Progenitor cell of endocrine pancreas (in vitro differentiated cells): ENCODE measurements around the gene BRDT. TPM values are rescaled to one million over a fixed set of nuclear protein-coding genes. Genes with fewer than 3 reads are reported as not detected.

Experiments used
- DNase-seq: peaks from one replicate; pipeline ENCODE4 v3.0.0; 2021; ENCODE audit warnings: low spot score; ENCODE audit not compliant: unreplicated experiment
- H3K27ac Mint-ChIP-seq: 2 replicates; pipeline ENCODE4 v1.8.0; 2021; ENCODE audit warnings: mild to moderate bottlenecking, moderate library complexity, mixed read lengths
- H3K27me3 Mint-ChIP-seq: 2 replicates; pipeline ENCODE4 v1.8.0; 2021; ENCODE audit warnings: mixed read lengths
- H3K36me3 Mint-ChIP-seq: 2 replicates; pipeline ENCODE4 v1.8.0; 2022; ENCODE audit warnings: mixed read lengths; ENCODE audit not compliant: insufficient read depth
- H3K4me1 Mint-ChIP-seq: 2 replicates; pipeline ENCODE4 v1.8.0; 2021; ENCODE audit warnings: low read depth, mixed read lengths
- H3K4me3 Mint-ChIP-seq: 2 replicates; pipeline ENCODE4 v1.8.0; 2021; ENCODE audit warnings: low read depth, mild to moderate bottlenecking, moderate library complexity, mixed read lengths
- H3K9me3 Mint-ChIP-seq: 2 replicates; pipeline ENCODE4 v1.8.0; 2021; ENCODE audit warnings: low read depth, mixed read lengths
- CTCF ChIP-seq: fragments of 200-600 bp; sonication (generic); IDR thresholded peaks from one replicate; pipeline ENCODE4 v1.5.0; 2021; ENCODE audit warnings: antibody characterized with exemption, mild to moderate bottlenecking; ENCODE audit not compliant: unreplicated experiment
- total RNA-seq: library from RNA; stranded (reverse); gene quantifications from 2 replicates; pipeline ENCODE4 v1.2.1, GENCODE V29; 2021

BRDT gene
- total RNA-seq, 1 donor from 2014 or later, result not detected

- TF ChIP-seq CTCF, result no peak
- Mint-ChIP-seq H3K36me3 (no peaks in the 10 kb centered on the region), H3K4me1 (peaks cover 6% of the 10 kb centered on the region), H3K4me3 (no peak overlapping the region), H3K9me3 (no peaks in the 10 kb centered on the region), H3K27ac (no peak overlapping the region), H3K27me3 (no peaks in the 10 kb centered on the region)
- DNase-seq, result no peak
These were observed 33.2 kb upstream of the BRDT start for GRCh38 chr1:91916046-91916445.

- H3K27ac Mint-ChIP-seq, result no peak overlapping the region
- no peaks in the 10 kb centered on the region for H3K9me3 Mint-ChIP-seq
- peaks cover 6% of the 10 kb centered on the region for H3K4me1 Mint-ChIP-seq
- no peaks in the 10 kb centered on the region for H3K27me3 Mint-ChIP-seq
- H3K4me3 Mint-ChIP-seq, result no peak overlapping the region
- H3K36me3 Mint-ChIP-seq, result no peaks in the 10 kb centered on the region
- no peak for TF ChIP-seq CTCF
- no peak for DNase-seq
These were observed 32.3 kb upstream of the BRDT start for GRCh38 chr1:91916811-91917460.

GRCh38 chr1:91919962-91920361 is 29.2 kb upstream of the BRDT start:
- no peak for TF ChIP-seq CTCF
- peaks cover 6% of the 10 kb centered on the region for H3K4me1 Mint-ChIP-seq
- DNase-seq, result no peak
- no peaks in the 10 kb centered on the region for H3K36me3 Mint-ChIP-seq
- no peak overlapping the region for H3K4me3 Mint-ChIP-seq
- no peaks in the 10 kb centered on the region for H3K9me3 Mint-ChIP-seq
- no peak overlapping the region for H3K27ac Mint-ChIP-seq
- H3K27me3 Mint-ChIP-seq, result no peaks in the 10 kb centered on the region

GRCh38 chr1:91924146-91924545 is 25.1 kb upstream of the BRDT start:
- no peaks in the 10 kb centered on the region for H3K9me3 Mint-ChIP-seq
- H3K27ac Mint-ChIP-seq, result no peak overlapping the region
- H3K27me3 Mint-ChIP-seq, result no peaks in the 10 kb centered on the region
- H3K4me1 Mint-ChIP-seq, result no peaks in the 10 kb centered on the region
- H3K4me3 Mint-ChIP-seq, result no peak overlapping the region
- DNase-seq, result no peak
- no peaks in the 10 kb centered on the region for H3K36me3 Mint-ChIP-seq
- no peak for TF ChIP-seq CTCF

GRCh38 chr1:91925644-91926435 is 23.4 kb upstream of the BRDT start:
- no peak for DNase-seq
- no peaks in the 10 kb centered on the region for H3K27me3 Mint-ChIP-seq
- TF ChIP-seq CTCF, result no peak
- no peaks in the 10 kb centered on the region for H3K36me3 Mint-ChIP-seq
- H3K27ac Mint-ChIP-seq, result no peak overlapping the region
- no peaks in the 10 kb centered on the region for H3K9me3 Mint-ChIP-seq
- H3K4me3 Mint-ChIP-seq, result no peak overlapping the region
- H3K4me1 Mint-ChIP-seq, result peaks cover 2% of the 10 kb centered on the region
